ENCODE measurements around the gene RXRG.

DNA sequence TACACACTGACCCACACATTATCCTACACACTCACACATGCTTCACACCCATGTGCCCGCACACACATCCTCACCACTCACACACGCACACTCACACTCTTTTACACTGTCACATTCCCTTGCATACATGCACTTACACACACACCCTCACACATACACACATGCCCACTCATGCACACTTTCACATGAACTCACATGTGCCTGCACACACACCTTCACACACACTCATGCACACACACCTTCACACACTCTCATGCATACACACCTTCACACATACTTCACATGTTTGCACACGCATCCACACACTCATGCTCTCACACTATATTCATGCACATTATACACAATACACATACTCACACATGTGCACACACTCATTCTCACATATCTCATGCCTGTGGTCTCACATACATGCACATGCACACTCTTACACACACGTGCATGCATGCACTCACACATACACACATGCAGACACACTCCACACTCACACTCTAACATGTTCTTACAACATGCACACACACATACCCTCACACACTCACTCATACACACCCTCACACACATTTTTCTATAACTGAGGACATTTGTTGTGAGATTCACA is 42.3 kb downstream of the RXRG start:
- TF ChIP-seq CTCF (IDR thresholded peaks at IDR 0.05) (no peak), POLR2AphosphoS5 (IDR thresholded peaks at IDR 0.05) (no peak), POLR2A (IDR thresholded peaks at IDR 0.05) (no peak), EP300 (IDR thresholded peaks at IDR 0.05) (no peak)

Data from suprapubic skin (tissue), 4 donors.